ENCODE data around the gene DPY19L1. TPM values are rescaled to one million over a fixed set of nuclear protein-coding genes. Genes with fewer than 3 reads are reported as not detected.
"Not testable (repeated sequence)": the region's sequence is repeated elsewhere in the genome, so short reads cannot be mapped to it uniquely, and the experiment has no call there.

DPY19L1 gene
- total and polyA plus RNA-seq, 2 donors (not counting 3 experiments of a cell fraction or from before 2014, with no cell fraction given) = 30.9 to 53.1 TPM

DNA sequence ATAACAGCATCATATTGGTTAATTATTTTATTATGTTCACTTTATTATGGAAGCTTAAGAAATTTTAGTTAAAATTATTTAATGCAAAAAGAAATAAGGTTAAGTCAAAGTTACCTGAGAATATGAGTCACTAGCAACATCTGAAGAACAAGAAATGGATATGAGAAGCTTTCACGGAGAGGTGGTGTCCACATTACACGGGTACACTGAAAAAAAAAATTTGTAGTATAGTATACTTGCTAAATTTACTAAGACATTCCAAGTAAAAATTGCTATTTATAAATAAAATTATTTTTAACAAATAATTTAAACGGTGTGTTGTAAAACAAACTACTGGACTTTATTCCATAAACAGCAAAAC, 63.9 kb downstream of the DPY19L1 start:
- CTCF ChIA-PET = no interaction called here
- intact Hi-C loops (cut with micrococcal nuclease) = no loop called here

DNA sequence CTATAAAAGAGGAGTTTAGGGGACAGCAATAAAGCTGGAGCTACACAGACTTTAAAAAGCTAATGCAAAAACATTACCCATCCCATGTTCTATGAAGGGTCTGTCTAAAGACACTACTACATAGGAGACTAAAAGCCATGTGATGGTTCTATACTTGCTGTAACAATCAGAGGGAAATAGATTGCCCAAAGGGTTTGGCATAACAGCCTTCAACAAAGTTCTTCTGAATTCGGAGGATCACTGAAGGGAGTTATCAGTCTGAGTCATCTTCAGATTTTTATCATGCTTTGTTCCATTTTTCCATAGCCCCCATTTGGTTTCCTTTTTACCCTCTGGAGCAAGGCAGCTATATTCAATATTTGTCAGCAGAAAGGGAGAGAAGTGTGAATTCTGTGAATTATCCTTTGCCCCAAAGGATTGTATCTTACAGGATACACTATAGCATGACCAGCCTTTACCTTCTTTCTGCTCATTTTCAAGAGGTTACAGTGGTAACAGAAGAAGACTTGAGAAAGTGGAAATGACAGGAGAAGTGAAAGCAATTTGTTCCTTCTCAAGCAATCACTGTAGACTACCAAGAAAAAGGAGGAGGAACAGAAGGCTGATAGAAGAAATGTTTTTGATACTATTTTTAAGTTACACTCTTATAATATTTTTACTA, 64.4 kb downstream of the DPY19L1 start:
- H3K27me3 ChIP-seq (ENCODE audit: control insufficient read depth in 2 of 2, insufficient read depth in 2 of 2, low read length in 2 of 2); H3K4me2 ChIP-seq (ENCODE audit: insufficient read depth, low read length); H3K9ac ChIP-seq (replicated peaks; ENCODE audit: extremely low read depth, insufficient read depth, low read length); H3K27ac ChIP-seq (ENCODE audit: insufficient read depth, low read depth, low read length); H3K4me3 ChIP-seq (replicated peaks in 1 of 3; ENCODE audit: insufficient read depth in 1 of 3, low read depth in 1 of 3, low read length in 3 of 3); intact Hi-C loops (cut with micrococcal nuclease); H3K4me1 ChIP-seq (ENCODE audit: control insufficient read depth, extremely low read depth, insufficient read depth, low read length); H3K9me3 ChIP-seq (replicated peaks; ENCODE audit: control insufficient read depth, insufficient read depth, low read length); BruUV-seq (replicated peaks); DNase-seq (ENCODE audit: low read depth, low spot score); CTCF ChIA-PET; H3K9me1 ChIP-seq (replicated peaks; ENCODE audit: control insufficient read depth, extremely low read depth, insufficient read depth, low read length); H4K20me1 ChIP-seq (replicated peaks; ENCODE audit: control insufficient read depth, extremely low read depth, insufficient read depth, low read length); FAIRE-seq; POLR2A ChIA-PET; H3K79me2 ChIP-seq (ENCODE audit: control insufficient read depth, insufficient read depth, low read length); H3K36me3 ChIP-seq (ENCODE audit: control insufficient read depth in 2 of 2, extremely low read depth in 1 of 2, insufficient read depth in 2 of 2, low read length in 2 of 2); dilution Hi-C loops (cut with MboI; ENCODE audit: extremely low pct_ligation_motif_present, low sequenced_read_pairs); H2AFZ ChIP-seq (ENCODE audit: low read depth, low read length): not testable (repeated sequence)

More for the DNA sequence above, 63.9 kb downstream of the DPY19L1 start:
- DNase-seq (ENCODE audit: low read depth, low spot score) = no peak
- H3K36me3 ChIP-seq (ENCODE audit: control insufficient read depth in 2 of 2, extremely low read depth in 1 of 2, insufficient read depth in 2 of 2, low read length in 2 of 2) = peaks cover 2 to 7% of the 10 kb centered on the region in 2 experiments
- no peaks in the 10 kb centered on the region for H4K20me1 ChIP-seq (replicated peaks; ENCODE audit: control insufficient read depth, extremely low read depth, insufficient read depth, low read length)
- H3K27me3 ChIP-seq (ENCODE audit: control insufficient read depth in 2 of 2, insufficient read depth in 2 of 2, low read length in 2 of 2) = no peaks in the 10 kb centered on the region
- TF ChIP-seq, protein P1, sequence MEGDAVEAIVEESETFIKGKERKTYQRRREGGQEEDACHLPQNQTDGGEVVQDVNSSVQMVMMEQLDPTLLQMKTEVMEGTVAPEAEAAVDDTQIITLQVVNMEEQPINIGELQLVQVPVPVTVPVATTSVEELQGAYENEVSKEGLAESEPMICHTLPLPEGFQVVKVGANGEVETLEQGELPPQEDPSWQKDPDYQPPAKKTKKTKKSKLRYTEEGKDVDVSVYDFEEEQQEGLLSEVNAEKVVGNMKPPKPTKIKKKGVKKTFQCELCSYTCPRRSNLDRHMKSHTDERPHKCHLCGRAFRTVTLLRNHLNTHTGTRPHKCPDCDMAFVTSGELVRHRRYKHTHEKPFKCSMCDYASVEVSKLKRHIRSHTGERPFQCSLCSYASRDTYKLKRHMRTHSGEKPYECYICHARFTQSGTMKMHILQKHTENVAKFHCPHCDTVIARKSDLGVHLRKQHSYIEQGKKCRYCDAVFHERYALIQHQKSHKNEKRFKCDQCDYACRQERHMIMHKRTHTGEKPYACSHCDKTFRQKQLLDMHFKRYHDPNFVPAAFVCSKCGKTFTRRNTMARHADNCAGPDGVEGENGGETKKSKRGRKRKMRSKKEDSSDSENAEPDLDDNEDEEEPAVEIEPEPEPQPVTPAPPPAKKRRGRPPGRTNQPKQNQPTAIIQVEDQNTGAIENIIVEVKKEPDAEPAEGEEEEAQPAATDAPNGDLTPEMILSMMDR (IDR thresholded peaks at IDR 0.05; ENCODE audit: extremely low read depth in 1 of 2, insufficient read depth in 1 of 2, low read depth in 1 of 2, low read length in 2 of 2) = no peak
- no peak for TF ChIP-seq POLR2AphosphoS5 (IDR thresholded peaks at IDR 0.05; ENCODE audit: insufficient read depth, low read depth, low read length)
- TF ChIP-seq JUN (IDR thresholded peaks at IDR 0.05; ENCODE audit: borderline replicate concordance, insufficient read depth, insufficient read length, low read depth) = no peak
- no peak for TF ChIP-seq FOS (IDR thresholded peaks at IDR 0.05; ENCODE audit: borderline replicate concordance, insufficient read depth, low read length)
- TF ChIP-seq GATA2 (IDR thresholded peaks at IDR 0.05; ENCODE audit: insufficient read depth, insufficient read length, low read depth, low read length) = no peak
- TF ChIP-seq, protein P2, sequence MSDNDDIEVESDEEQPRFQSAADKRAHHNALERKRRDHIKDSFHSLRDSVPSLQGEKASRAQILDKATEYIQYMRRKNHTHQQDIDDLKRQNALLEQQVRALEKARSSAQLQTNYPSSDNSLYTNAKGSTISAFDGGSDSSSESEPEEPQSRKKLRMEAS (IDR thresholded peaks at IDR 0.05; ENCODE audit: insufficient read depth, insufficient read length) = no peak
- no peak for TF ChIP-seq MYC (IDR thresholded peaks at IDR 0.05; ENCODE audit: low read depth, low read length)
- TF ChIP-seq EZH2 (IDR thresholded peaks at IDR 0.05; ENCODE audit: borderline replicate concordance, low read depth, low read length, severe bottlenecking) = no peak
- TF ChIP-seq POLR2A (IDR thresholded peaks at IDR 0.05; ENCODE audit: low read depth, low read length) = no peak
- H3K4me2 ChIP-seq (ENCODE audit: insufficient read depth, low read length) = no peak overlapping the region
- BruUV-seq (replicated peaks) = no TSS peak
- POLR2A ChIA-PET = no interaction called here
- no peak overlapping the region for H3K9ac ChIP-seq (replicated peaks; ENCODE audit: extremely low read depth, insufficient read depth, low read length)
- no peaks in the 10 kb centered on the region for H3K9me3 ChIP-seq (replicated peaks; ENCODE audit: control insufficient read depth, insufficient read depth, low read length)
- H3K27ac ChIP-seq (ENCODE audit: insufficient read depth, low read depth, low read length) = no peak overlapping the region
- H2AFZ ChIP-seq (ENCODE audit: low read depth, low read length) = no peak overlapping the region
- dilution Hi-C loops (cut with MboI; ENCODE audit: extremely low pct_ligation_motif_present, low sequenced_read_pairs) = no loop called here
- FAIRE-seq = no peak
- H3K9me1 ChIP-seq (replicated peaks; ENCODE audit: control insufficient read depth, extremely low read depth, insufficient read depth, low read length) = no peaks in the 10 kb centered on the region
- H3K4me3 ChIP-seq (replicated peaks in 1 of 3; ENCODE audit: insufficient read depth in 1 of 3, low read depth in 1 of 3, low read length in 3 of 3) = no peak overlapping the region
- H3K79me2 ChIP-seq (ENCODE audit: control insufficient read depth, insufficient read depth, low read length) = no peaks in the 10 kb centered on the region
- H3K4me1 ChIP-seq (ENCODE audit: control insufficient read depth, extremely low read depth, insufficient read depth, low read length) = no peaks in the 10 kb centered on the region

DNA sequence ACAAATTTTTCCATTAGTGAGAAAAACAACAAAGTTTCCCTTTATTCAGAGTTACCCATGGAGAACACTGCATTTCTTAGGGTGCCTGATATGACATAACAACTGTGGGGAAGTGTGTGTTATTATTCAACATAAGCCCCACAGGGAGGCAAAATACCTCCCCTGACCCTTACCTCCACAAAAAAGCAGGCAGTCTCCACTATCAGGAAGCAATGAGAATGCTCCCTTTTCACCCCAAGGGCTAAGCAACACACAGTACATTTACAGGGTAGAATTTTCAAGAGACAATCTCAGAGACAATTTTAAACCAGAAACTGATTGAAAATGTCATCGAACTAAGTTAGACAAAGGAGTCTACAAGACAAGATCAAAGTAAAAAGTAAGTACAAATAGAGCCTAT, 69.5 kb downstream of the DPY19L1 start:
- intact Hi-C loops (cut with micrococcal nuclease); CTCF ChIA-PET; H4K20me1 ChIP-seq (replicated peaks; ENCODE audit: control insufficient read depth, extremely low read depth, insufficient read depth, low read length); H3K79me2 ChIP-seq (ENCODE audit: control insufficient read depth, insufficient read depth, low read length); H2AFZ ChIP-seq (ENCODE audit: low read depth, low read length); BruUV-seq (replicated peaks); POLR2A ChIA-PET; H3K9ac ChIP-seq (replicated peaks; ENCODE audit: extremely low read depth, insufficient read depth, low read length); H3K9me3 ChIP-seq (replicated peaks; ENCODE audit: control insufficient read depth, insufficient read depth, low read length); DNase-seq (ENCODE audit: low read depth, low spot score); H3K27ac ChIP-seq (ENCODE audit: insufficient read depth, low read depth, low read length); H3K4me3 ChIP-seq (replicated peaks in 1 of 3; ENCODE audit: insufficient read depth in 1 of 3, low read depth in 1 of 3, low read length in 3 of 3); H3K4me1 ChIP-seq (ENCODE audit: control insufficient read depth, extremely low read depth, insufficient read depth, low read length); dilution Hi-C loops (cut with MboI; ENCODE audit: extremely low pct_ligation_motif_present, low sequenced_read_pairs); H3K27me3 ChIP-seq (ENCODE audit: control insufficient read depth in 2 of 2, insufficient read depth in 2 of 2, low read length in 2 of 2); H3K4me2 ChIP-seq (ENCODE audit: insufficient read depth, low read length); H3K36me3 ChIP-seq (ENCODE audit: control insufficient read depth in 2 of 2, extremely low read depth in 1 of 2, insufficient read depth in 2 of 2, low read length in 2 of 2); FAIRE-seq; H3K9me1 ChIP-seq (replicated peaks; ENCODE audit: control insufficient read depth, extremely low read depth, insufficient read depth, low read length): not testable (repeated sequence)
